Caco-2 (cell line): ENCODE data around the gene CCDC63. TPM values are rescaled to one million over a fixed set of nuclear protein-coding genes. Genes with fewer than 3 reads are reported as not detected.

ENCODE experiments used
- BruUV-seq: library from RNA; stranded (reverse); fragments of 400-500 nt; replicated peaks from 2 replicates; lab custom pipeline; 2021; lab: Mats Ljungman, UMichigan
- CTCF ChIA-PET: fragments of 300-600 bp; sonication (Branson Sonifier 250); formaldehyde crosslinking; loops from one replicate; lab custom pipeline; 2022; ENCODE audit warnings: antibody characterized with exemption; lab: Charles Lee
- POLR2A ChIA-PET: fragments of 300-600 bp; sonication (Branson Sonifier 250); formaldehyde crosslinking; loops from one replicate; lab custom pipeline; 2022; ENCODE audit warnings: antibody characterized with exemption; lab: Charles Lee
- DNase-seq, 2 experiments: peaks; one replicate each; pipeline versions ENCODE4 v3.0.0 to v3.0.0-alpha.2; 2020 to 2022
- H3K27me3 ChIP-seq: replicated peaks from 2 replicates; pipeline ENCODE4 v1.6.0; 2011; ENCODE audit warnings: low read length; ENCODE audit not compliant: control insufficient read depth, insufficient read depth
- H3K36me3 ChIP-seq: 2 replicates; pipeline ENCODE4 v1.5.1; 2011; ENCODE audit warnings: low read length; ENCODE audit not compliant: control insufficient read depth, insufficient read depth
- H3K4me1 ChIP-seq: fragments of 250-450 bp; sonication (Bioruptor Pico); 2 replicates; pipeline ENCODE4 v1.5.1; 2020; ENCODE audit warnings: mild to moderate bottlenecking
- H3K4me3 ChIP-seq: 2 replicates; pipeline ENCODE4 v1.5.1; 2011; ENCODE audit warnings: low read depth, mild to moderate bottlenecking, control low read depth, low read length
- H3K9me3 ChIP-seq: fragments of 250-450 bp; sonication (Bioruptor Pico); 2 replicates; pipeline ENCODE4 v1.5.1; 2020; ENCODE audit warnings: mild to moderate bottlenecking, moderate library complexity
- H3K27ac Mint-ChIP-seq: one replicate; pipeline ENCODE4 v1.8.0; 2022; ENCODE audit warnings: mixed read lengths; ENCODE audit not compliant: unreplicated experiment
- H3K27me3 Mint-ChIP-seq: one replicate; pipeline ENCODE4 v1.8.0; 2022; ENCODE audit warnings: mixed read lengths; ENCODE audit not compliant: insufficient read depth, unreplicated experiment
- H3K36me3 Mint-ChIP-seq: one replicate; pipeline ENCODE4 v1.8.0; 2022; ENCODE audit warnings: mild to moderate bottlenecking, mixed read lengths; ENCODE audit not compliant: insufficient read depth, unreplicated experiment
- H3K4me1 Mint-ChIP-seq: one replicate; pipeline ENCODE4 v1.8.0; 2022; ENCODE audit warnings: low read depth, mixed read lengths; ENCODE audit not compliant: unreplicated experiment
- H3K4me3 Mint-ChIP-seq: one replicate; pipeline ENCODE4 v1.8.0; 2022; ENCODE audit warnings: mild to moderate bottlenecking, moderate library complexity, mixed read lengths; ENCODE audit not compliant: unreplicated experiment
- H3K9me3 Mint-ChIP-seq: one replicate; pipeline ENCODE4 v1.8.0; 2022; ENCODE audit warnings: mixed read lengths; ENCODE audit not compliant: unreplicated experiment
- intact Hi-C: fragments of 100-400 bp; cut with micrococcal nuclease; formaldehyde crosslinking; loops from one replicate; pipeline ENCODE4 v1.10.0; 2022; ENCODE audit not compliant: unreplicated experiment
- total RNA-seq: library from RNA; stranded (reverse); gene quantifications from 2 replicates; pipeline ENCODE4 v1.2.3, GENCODE V29; 2022
- TF ChIP-seq, protein P1 (sequence below), 2 experiments: fragments of 200-600 bp in 1 of 2; IDR thresholded peaks; 1 replicate in 1 of 2; 2 replicates in 1 of 2; pipeline versions ENCODE4 v1.5.1 to v1.8.0; 2011 to 2022; ENCODE audit warnings: antibody characterized with exemption in 1 of 2, control low read depth in 1 of 2, inconsistent platforms in 1 of 2, low read depth in 1 of 2, low read length in 1 of 2, mild to moderate bottlenecking in 1 of 2, moderate library complexity in 1 of 2; ENCODE audit not compliant: insufficient read depth in 1 of 2, severe bottlenecking in 1 of 2, unreplicated experiment in 1 of 2

CCDC63 gene
- total RNA-seq, 1 experiment from 2014 or later: not detected

- CTCF ChIA-PET: no interaction called here
- Histone ChIP-seq H3K27me3 (no peaks in the 10 kb centered on the region), H3K36me3 (no peaks in the 10 kb centered on the region), H3K4me1 (peaks cover 5% of the 10 kb centered on the region; the same call in 1 of the 2 replicates), H3K9me3 (no peaks in the 10 kb centered on the region), H3K4me3 (no peak overlapping the region)
- H3K9me3 Mint-ChIP-seq: no peaks in the 10 kb centered on the region
- no TSS peak for BruUV-seq
- H3K4me1 Mint-ChIP-seq: no peaks in the 10 kb centered on the region
- no peaks in the 10 kb centered on the region for H3K36me3 Mint-ChIP-seq
- peaks cover 4% of the 10 kb centered on the region for H3K27me3 Mint-ChIP-seq
- no peak overlapping the region for H3K4me3 Mint-ChIP-seq
- no peak for DNase-seq
- intact Hi-C loops: loop anchor here (10.0 kb wide), 1 partner anchor 78 kb away; the partner anchor contains the start of gene PPP1CC
- POLR2A ChIA-PET: no interaction called here
- no peak overlapping the region for H3K27ac Mint-ChIP-seq
- TF ChIP-seq, protein P1, sequence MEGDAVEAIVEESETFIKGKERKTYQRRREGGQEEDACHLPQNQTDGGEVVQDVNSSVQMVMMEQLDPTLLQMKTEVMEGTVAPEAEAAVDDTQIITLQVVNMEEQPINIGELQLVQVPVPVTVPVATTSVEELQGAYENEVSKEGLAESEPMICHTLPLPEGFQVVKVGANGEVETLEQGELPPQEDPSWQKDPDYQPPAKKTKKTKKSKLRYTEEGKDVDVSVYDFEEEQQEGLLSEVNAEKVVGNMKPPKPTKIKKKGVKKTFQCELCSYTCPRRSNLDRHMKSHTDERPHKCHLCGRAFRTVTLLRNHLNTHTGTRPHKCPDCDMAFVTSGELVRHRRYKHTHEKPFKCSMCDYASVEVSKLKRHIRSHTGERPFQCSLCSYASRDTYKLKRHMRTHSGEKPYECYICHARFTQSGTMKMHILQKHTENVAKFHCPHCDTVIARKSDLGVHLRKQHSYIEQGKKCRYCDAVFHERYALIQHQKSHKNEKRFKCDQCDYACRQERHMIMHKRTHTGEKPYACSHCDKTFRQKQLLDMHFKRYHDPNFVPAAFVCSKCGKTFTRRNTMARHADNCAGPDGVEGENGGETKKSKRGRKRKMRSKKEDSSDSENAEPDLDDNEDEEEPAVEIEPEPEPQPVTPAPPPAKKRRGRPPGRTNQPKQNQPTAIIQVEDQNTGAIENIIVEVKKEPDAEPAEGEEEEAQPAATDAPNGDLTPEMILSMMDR (IDR thresholded peaks at IDR 0.05; ENCODE audit: insufficient read depth in 1 of 2, low read depth in 1 of 2, low read length in 1 of 2, severe bottlenecking in 1 of 2, unreplicated experiment in 1 of 2): no peak
These were observed 23.9 kb upstream of the CCDC63 start for GRCh38 chr12:110822821-110823415.

DNA sequence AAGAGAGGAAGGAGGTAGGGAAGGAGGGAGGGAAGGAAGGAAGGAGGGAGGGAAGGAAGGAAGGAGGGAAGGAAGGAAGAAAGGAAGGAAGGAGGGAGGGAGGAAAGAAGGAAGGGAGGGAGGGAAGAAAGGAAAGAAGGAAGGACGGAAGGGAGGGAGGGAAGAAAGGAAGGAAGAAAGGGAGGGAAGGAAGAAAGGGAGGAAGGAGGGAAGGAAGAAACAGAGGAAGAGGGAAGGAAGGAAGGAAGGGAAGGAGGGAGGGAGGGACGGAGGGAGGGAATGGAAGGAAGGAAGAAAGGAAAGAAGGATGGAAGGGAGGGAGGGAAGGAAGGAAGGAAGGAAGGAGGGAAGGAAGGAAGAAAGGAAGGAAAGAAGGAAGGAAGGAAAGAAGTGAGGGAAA is 22.4 kb upstream of the CCDC63 start:
- no peaks in the 10 kb centered on the region for H3K9me3 Mint-ChIP-seq
- no peak overlapping the region for H3K27ac Mint-ChIP-seq
- TF ChIP-seq, protein P1 (IDR thresholded peaks at IDR 0.05; ENCODE audit: insufficient read depth in 1 of 2, low read depth in 1 of 2, low read length in 1 of 2, severe bottlenecking in 1 of 2, unreplicated experiment in 1 of 2): no peak
- H3K4me3 Mint-ChIP-seq: no peak overlapping the region
- no peak for DNase-seq
- Histone ChIP-seq H3K27me3 (no peaks in the 10 kb centered on the region), H3K4me3 (no peak overlapping the region), H3K4me1 (no peaks in the 10 kb centered on the region), H3K36me3 (no peaks in the 10 kb centered on the region), H3K9me3 (no peaks in the 10 kb centered on the region)
- intact Hi-C loops: loop anchor here (10.0 kb wide), 1 partner anchor 80 kb away; the partner anchor contains the start of gene PPP1CC
- ChIA-PET POLR2A (no interaction called here), CTCF (interaction anchor here (1.2 kb wide), 1 partner anchor 120 kb away, joined by 3 read pairs; no protein-coding TSS in a partner anchor)
- no peaks in the 10 kb centered on the region for H3K4me1 Mint-ChIP-seq
- H3K27me3 Mint-ChIP-seq: peaks cover 4% of the 10 kb centered on the region
- H3K36me3 Mint-ChIP-seq: no peaks in the 10 kb centered on the region
- BruUV-seq: no TSS peak

DNA sequence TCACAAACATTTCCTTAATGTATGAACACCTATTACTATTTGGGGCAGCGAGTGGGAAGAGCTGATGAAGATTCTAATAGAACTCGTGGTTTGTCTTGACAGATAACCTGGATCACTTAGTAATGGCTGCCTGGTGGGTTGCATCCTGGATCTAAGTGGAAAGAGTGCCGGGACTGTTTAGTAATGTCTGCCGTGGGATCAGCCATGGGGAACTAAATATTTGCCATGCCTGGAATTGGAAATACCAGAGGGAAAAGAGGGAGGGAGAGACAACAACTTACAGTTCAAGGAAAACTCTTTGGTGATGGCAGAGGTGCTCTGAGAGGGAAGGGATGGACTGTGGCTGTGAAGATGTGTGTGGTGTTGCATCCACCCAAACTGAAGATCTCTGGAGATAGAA is 21.3 kb upstream of the CCDC63 start:
- BruUV-seq: no TSS peak
- Histone ChIP-seq H3K27me3 (no peaks in the 10 kb centered on the region; the same call in 1 of the 2 replicates), H3K4me3 (no peak overlapping the region), H3K36me3 (no peaks in the 10 kb centered on the region), H3K4me1 (no peaks in the 10 kb centered on the region), H3K9me3 (no peaks in the 10 kb centered on the region)
- H3K27me3 Mint-ChIP-seq: peaks cover 4% of the 10 kb centered on the region
- no peaks in the 10 kb centered on the region for H3K36me3 Mint-ChIP-seq
- DNase-seq: no peak
- intact Hi-C loops: loop anchor here (10.0 kb wide), 1 partner anchor 81 kb away; the partner anchor contains the start of gene PPP1CC
- no peaks in the 10 kb centered on the region for H3K4me1 Mint-ChIP-seq
- no peaks in the 10 kb centered on the region for H3K9me3 Mint-ChIP-seq
- POLR2A ChIA-PET: no interaction called here
- H3K27ac Mint-ChIP-seq: no peak overlapping the region
- no peak overlapping the region for H3K4me3 Mint-ChIP-seq
- CTCF ChIA-PET: interaction anchor here (1.2 kb wide), 1 partner anchor 121 kb away, joined by 3 read pairs; no protein-coding TSS in a partner anchor
- TF ChIP-seq, protein P1 (IDR thresholded peaks at IDR 0.05; ENCODE audit: insufficient read depth in 1 of 2, low read depth in 1 of 2, low read length in 1 of 2, severe bottlenecking in 1 of 2, unreplicated experiment in 1 of 2): no peak
